ENCODE data around the gene XKR8. TPM values are rescaled to one million over a fixed set of nuclear protein-coding genes. Genes with fewer than 3 reads are reported as not detected.

XKR8 gene
- total and polyA plus RNA-seq, 9 of the 15 experiments (the other 6 are each of a cell fraction or from before 2014, with no cell fraction given): 0.45 to 2.8 (median 1.7) TPM

- no peak for TF ChIP-seq ARID3B (CRISPR knock-in tag; IDR thresholded peaks at IDR 0.05; ENCODE audit: borderline replicate concordance)
Measured at GRCh38 chr1:27937524-27937836, 22.3 kb upstream of the XKR8 start (continued).

- in situ Hi-C loops (cut with MboI): no loop called here
- no peak overlapping the region for H3K27ac ChIP-seq (ENCODE audit: extremely low read depth, low read depth, low read length)
- POLR2A ChIA-PET: interaction anchor here (0.6 to 1.2 kb wide), 2 partner anchors 11 to 68 kb away, joined by 3 to 4 read pairs; no protein-coding TSS in a partner anchor
- intact Hi-C loops (cut with micrococcal nuclease): loop anchor here (5.0 kb wide), 1 partner anchor 81 kb away; no protein-coding TSS in a partner anchor
- DNase-seq (ENCODE audit: extremely low read depth in 1 of 4, low spot score in 3 of 4) (no peak), ATAC-seq (no peak), FAIRE-seq (no peak)
- no peaks in the 10 kb centered on the region for H3K9me1 ChIP-seq (ENCODE audit: control insufficient read depth, insufficient read depth, low read length)
- H3K36me3 ChIP-seq (ENCODE audit: control insufficient read depth, insufficient read depth, low read length): no peaks in the 10 kb centered on the region
- H3K4me1 ChIP-seq (replicated peaks in 1 of 2; ENCODE audit: control insufficient read depth in 2 of 2, insufficient read depth in 2 of 2, low read length in 2 of 2): peaks cover 21 to 22% of the 10 kb centered on the region in 2 experiments
- WGBS (ENCODE audit: insufficient coverage, low coverage, missing lambda C conversion rate): 43% methylated on average over 4 of the region's 4 CpGs
- CTCF ChIA-PET (ENCODE audit: low intra/inter-chr PET ratio): no interaction called here
- no peaks in the 10 kb centered on the region for H3K9me3 ChIP-seq (replicated peaks; ENCODE audit: control insufficient read depth, insufficient read depth, low read depth, low read length)
- no peaks in the 10 kb centered on the region for H3K79me2 ChIP-seq (ENCODE audit: control insufficient read depth, insufficient read depth, low read length)
- no peak overlapping the region for H3K4me2 ChIP-seq (ENCODE audit: insufficient read depth, low read length)
- BruUV-seq (replicated peaks): no TSS peak
- H3K4me3 ChIP-seq: no peak overlapping the region
- H4K20me1 ChIP-seq (replicated peaks; ENCODE audit: control insufficient read depth, insufficient read depth, low read length): no peaks in the 10 kb centered on the region
- no peak overlapping the region for H2AFZ ChIP-seq (ENCODE audit: low read depth, low read length)
- H3K27me3 ChIP-seq (ENCODE audit: control insufficient read depth in 2 of 2, insufficient read depth in 2 of 2, low read length in 2 of 2): no peaks in the 10 kb centered on the region
- no peak overlapping the region for H3K9ac ChIP-seq (ENCODE audit: insufficient read depth in 1 of 2, low read depth in 2 of 2, low read length in 2 of 2)
- TF ChIP-seq IRF2 (CRISPR knock-in tag; IDR thresholded peaks at IDR 0.05) (no peak), ETV5 (CRISPR knock-in tag; IDR thresholded peaks at IDR 0.05; ENCODE audit: low read depth) (no peak), ZNF449 (CRISPR knock-in tag; IDR thresholded peaks at IDR 0.05) (no peak), BRD9 (IDR thresholded peaks at IDR 0.05; ENCODE audit: low read depth, partially characterized antibody) (no peak), CREBBP (IDR thresholded peaks at IDR 0.05; ENCODE audit: low read depth, low read length) (no peak), ZNF717 (CRISPR knock-in tag; IDR thresholded peaks at IDR 0.05) (no peak), ZBTB7A (IDR thresholded peaks at IDR 0.05; ENCODE audit: borderline replicate concordance, control insufficient read depth, low read depth, low read length) (no peak), ELK1 (CRISPR knock-in tag; IDR thresholded peaks at IDR 0.05) (no peak), CUX1 (CRISPR knock-in tag; IDR thresholded peaks at IDR 0.05) (no peak)
Measured at GRCh38 chr1:27938488-27938887, 21.3 kb upstream of the XKR8 start.
